ENCODE measurements around the gene GPC1. TPM values are rescaled to one million over a fixed set of nuclear protein-coding genes. Genes with fewer than 3 reads are reported as not detected.

GPC1 gene
- total RNA-seq, 1 donor: 1.9 TPM

GRCh38 chr2:240464514-240465241 is 29.2 kb downstream of the GPC1 start:
- no peak for DNase-seq (ENCODE audit: low read depth in 2 of 3, low spot score in 2 of 3)

- DNase-seq (ENCODE audit: low read depth in 2 of 3, low spot score in 2 of 3): no peak
Measured at GRCh38 chr2:240465268-240465764, 29.9 kb downstream of the GPC1 start.

- DNase-seq (ENCODE audit: low read depth in 2 of 3, low spot score in 2 of 3): no peak
Measured at GRCh38 chr2:240465765-240466578, 30.5 kb downstream of the GPC1 start.

GRCh38 chr2:240466579-240467148 is 31.2 kb downstream of the GPC1 start:
- no peak for DNase-seq (ENCODE audit: low read depth in 2 of 3, low spot score in 2 of 3)

- DNase-seq (ENCODE audit: low read depth in 2 of 3, low spot score in 2 of 3): no peak
Measured at GRCh38 chr2:240467149-240467642, 31.7 kb downstream of the GPC1 start.

- no peak for DNase-seq (ENCODE audit: low read depth in 2 of 3, low spot score in 2 of 3)
Measured at GRCh38 chr2:240467659-240468302, 32.3 kb downstream of the GPC1 start.

GRCh38 chr2:240468303-240469238 is 33.1 kb downstream of the GPC1 start:
- DNase-seq (ENCODE audit: low read depth in 2 of 3, low spot score in 2 of 3): no peak

GRCh38 chr2:240469239-240469636 is 33.8 kb downstream of the GPC1 start:
- no peak for DNase-seq (ENCODE audit: low read depth in 2 of 3, low spot score in 2 of 3)

- no peak for DNase-seq (ENCODE audit: low read depth in 2 of 3, low spot score in 2 of 3)
Measured at GRCh38 chr2:240469740-240470139, 34.3 kb downstream of the GPC1 start.

- no peak for DNase-seq (ENCODE audit: low read depth in 2 of 3, low spot score in 2 of 3)
Measured at GRCh38 chr2:240472078-240472790, 36.8 kb downstream of the GPC1 start.

- DNase-seq (ENCODE audit: low read depth in 2 of 3, low spot score in 2 of 3): peak in 1 of 3 donors; percentile 28
Measured at GRCh38 chr2:240473211-240473610, 37.7 kb downstream of the GPC1 start.

- DNase-seq (ENCODE audit: low read depth in 2 of 3, low spot score in 2 of 3): no peak
Measured at GRCh38 chr2:240477916-240478315, 42.5 kb downstream of the GPC1 start.

- DNase-seq (ENCODE audit: low read depth in 2 of 3, low spot score in 2 of 3): no peak
Measured at GRCh38 chr2:240478346-240479110, 43.1 kb downstream of the GPC1 start.

- DNase-seq (ENCODE audit: low read depth in 2 of 3, low spot score in 2 of 3): no peak
Measured at GRCh38 chr2:240479111-240479501, 43.6 kb downstream of the GPC1 start.

- no peak for DNase-seq (ENCODE audit: low read depth in 2 of 3, low spot score in 2 of 3)
Measured at GRCh38 chr2:240480834-240481623, 45.6 kb downstream of the GPC1 start.

GRCh38 chr2:240481720-240482119 is 46.3 kb downstream of the GPC1 start:
- DNase-seq (ENCODE audit: low read depth in 2 of 3, low spot score in 2 of 3): no peak

GRCh38 chr2:240482141-240482540 is 46.7 kb downstream of the GPC1 start:
- no peak for DNase-seq (ENCODE audit: low read depth in 2 of 3, low spot score in 2 of 3)

GRCh38 chr2:240491483-240491882 is 56.0 kb downstream of the GPC1 start:
- DNase-seq (ENCODE audit: low read depth in 2 of 3, low spot score in 2 of 3): peak in 1 of 3 donors; percentile 20

Measured in hematopoietic multipotent progenitor cell (in vitro differentiated cells).